HG03571 (cell line): ENCODE data around the gene ANKRD17.
"Not testable (repeated sequence)": the region's sequence is repeated elsewhere in the genome, so short reads cannot be mapped to it uniquely, and the experiment has no call there.

Experiments
- ATAC-seq: cut with Tn5 transposase; IDR thresholded peaks from one replicate; pipeline ENCODE4 v1.9.1; 2021; ENCODE audit not compliant: unreplicated experiment

The ANKRD17 gene

DNA sequence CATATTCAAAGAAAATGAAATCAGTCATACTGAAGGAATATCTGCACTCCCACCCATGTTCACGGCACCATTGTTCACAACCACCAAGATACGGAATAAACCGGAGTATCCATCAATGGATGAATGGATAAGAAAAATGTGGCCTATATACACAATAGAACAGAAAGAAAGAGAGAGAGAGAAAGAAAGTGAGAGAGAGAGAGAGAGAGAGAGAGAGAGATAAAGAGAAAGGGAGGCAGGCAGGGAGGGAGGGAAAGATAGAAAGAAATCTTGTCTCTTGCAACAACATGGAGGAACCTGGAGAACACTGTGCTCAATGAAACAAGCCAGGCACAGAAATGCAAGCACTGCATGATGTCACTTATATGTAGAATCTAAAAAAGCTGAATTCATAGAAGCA lies 52.4 kb downstream of the ANKRD17 start:
- ATAC-seq = no peak

DNA sequence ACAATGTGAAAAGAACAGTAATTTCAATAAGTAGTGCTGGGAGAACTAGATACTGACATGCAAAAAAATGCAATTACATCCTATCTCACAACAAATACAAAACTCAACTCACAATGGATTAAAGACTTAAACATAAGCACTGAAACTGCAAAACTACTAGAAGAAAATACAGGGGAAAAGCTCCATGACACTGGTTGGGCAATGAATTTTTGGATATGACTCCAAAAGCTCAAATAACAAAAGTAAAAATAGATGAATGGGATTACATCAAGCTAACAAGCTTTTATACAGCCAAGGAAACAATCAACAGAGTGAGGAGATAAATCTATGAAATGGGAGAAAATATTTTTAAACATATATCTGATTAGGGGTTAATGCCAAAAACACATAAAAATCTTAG lies 53.1 kb downstream of the ANKRD17 start:
- ATAC-seq = no peak

GRCh38 chr4:73203976-73204375 lies 54.6 kb downstream of the ANKRD17 start:
- not testable (repeated sequence) for ATAC-seq

- ATAC-seq = no peak
Measured at GRCh38 chr4:73197220-73197619, 61.4 kb downstream of the ANKRD17 start.

DNA sequence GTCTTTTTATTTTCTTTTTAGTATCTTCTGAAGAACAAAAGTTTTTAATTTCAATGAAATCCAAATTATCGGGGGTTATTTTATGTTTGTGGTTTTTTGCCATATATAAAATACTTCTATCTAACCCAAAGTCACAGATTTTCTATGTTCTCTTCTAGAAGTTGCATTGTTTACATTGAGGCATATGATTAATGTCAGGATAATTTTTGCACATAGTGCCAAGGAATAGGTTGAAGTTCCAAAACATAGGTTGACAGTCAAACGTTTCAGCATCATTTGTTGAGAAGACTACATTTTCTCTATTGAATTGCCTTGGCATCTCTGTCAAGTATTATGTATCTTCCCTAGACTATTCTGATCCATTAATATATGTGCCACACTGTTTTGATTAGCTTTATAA lies 64.5 kb downstream of the ANKRD17 start:
- ATAC-seq = no peak

DNA sequence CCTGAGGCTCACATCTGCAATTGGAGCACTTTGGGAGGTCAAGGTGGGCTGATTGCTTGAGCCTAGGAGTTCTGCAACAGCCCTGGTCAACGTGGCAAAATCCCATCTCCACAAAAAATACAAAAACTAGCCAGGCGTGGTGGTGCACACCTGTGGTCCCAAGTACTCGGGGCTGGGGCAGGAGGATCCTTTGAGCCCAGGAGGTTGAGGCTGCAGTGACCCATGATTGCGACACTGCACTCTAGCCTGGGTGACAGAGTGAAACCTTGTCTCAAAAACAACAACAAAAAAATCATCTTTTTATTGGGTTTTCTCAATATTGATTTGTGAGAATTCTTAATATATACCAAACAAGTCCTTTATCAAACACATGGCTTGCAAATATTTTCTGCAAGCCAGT lies 64.9 kb downstream of the ANKRD17 start:
- ATAC-seq = no peak

- peak; percentile 57 for ATAC-seq
Measured at GRCh38 chr4:73193155-73193554, 65.4 kb downstream of the ANKRD17 start.

- ATAC-seq = no peak
Measured at GRCh38 chr4:73189274-73189810, 69.3 kb downstream of the ANKRD17 start.

GRCh38 chr4:73187325-73187724 lies 71.3 kb downstream of the ANKRD17 start:
- peak; percentile 69 for ATAC-seq

DNA sequence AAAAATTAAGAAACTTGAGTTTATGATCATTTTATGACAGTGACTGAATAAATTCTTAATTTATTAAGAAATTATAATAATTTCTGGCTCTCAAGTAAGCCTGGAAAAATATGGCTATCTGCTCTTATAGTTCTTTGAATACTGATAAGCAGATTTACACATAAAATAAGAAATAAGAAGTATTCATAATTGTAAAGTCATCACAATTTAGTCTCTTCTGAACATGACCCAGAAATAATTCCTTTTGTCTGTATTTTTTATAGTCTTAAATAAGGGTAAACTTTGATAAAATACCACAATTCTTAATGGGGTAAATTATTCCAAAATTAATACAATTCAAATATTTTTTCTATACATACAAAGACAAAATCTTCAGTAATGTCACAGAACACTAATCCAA lies 72.7 kb downstream of the ANKRD17 start:
- no peak for ATAC-seq

GRCh38 chr4:73181231-73181630 lies 77.4 kb downstream of the ANKRD17 start:
- no peak for ATAC-seq

- ATAC-seq = no peak
Measured at GRCh38 chr4:73178389-73178788, 80.2 kb downstream of the ANKRD17 start.

- ATAC-seq = no peak
Measured at GRCh38 chr4:73172161-73172560, 86.4 kb downstream of the ANKRD17 start.

DNA sequence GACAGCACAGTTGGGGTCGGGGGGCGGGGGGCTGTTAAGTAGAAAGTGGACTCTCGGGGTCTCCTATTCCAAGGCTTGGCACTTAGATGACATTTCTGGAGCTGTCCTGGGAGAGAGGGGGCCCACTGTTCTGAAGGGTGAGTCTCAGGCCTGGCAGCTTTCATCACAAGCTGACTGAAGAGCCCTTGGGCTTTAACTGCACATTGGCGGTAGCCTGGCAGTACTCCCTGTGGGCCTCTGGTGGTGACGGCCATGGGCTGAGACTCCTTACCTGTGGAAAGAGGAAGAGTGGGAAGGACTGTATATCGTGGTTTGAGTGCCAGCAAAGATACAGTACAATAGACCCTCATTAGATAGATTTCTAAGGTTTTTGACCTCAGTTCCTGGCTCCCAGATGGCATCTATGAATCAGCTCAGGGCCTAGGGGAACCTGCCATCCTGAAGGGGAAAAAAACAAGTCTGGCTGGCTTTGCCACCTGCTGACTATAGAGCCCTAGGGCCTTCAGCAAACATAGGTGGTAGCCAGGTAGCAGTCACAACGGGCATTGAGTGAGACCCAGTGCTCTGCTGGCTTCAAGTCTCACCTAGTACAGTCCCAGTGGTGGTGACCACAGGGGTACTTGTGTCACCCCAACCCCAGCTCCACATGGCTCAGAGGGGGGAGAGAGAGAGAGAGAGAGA lies 87.9 kb downstream of the ANKRD17 start:
- no peak for ATAC-seq

GRCh38 chr4:73166212-73166611 lies 92.4 kb downstream of the ANKRD17 start:
- no peak for ATAC-seq

GRCh38 chr4:73161527-73162185 lies 96.9 kb downstream of the ANKRD17 start:
- ATAC-seq = no peak

DNA sequence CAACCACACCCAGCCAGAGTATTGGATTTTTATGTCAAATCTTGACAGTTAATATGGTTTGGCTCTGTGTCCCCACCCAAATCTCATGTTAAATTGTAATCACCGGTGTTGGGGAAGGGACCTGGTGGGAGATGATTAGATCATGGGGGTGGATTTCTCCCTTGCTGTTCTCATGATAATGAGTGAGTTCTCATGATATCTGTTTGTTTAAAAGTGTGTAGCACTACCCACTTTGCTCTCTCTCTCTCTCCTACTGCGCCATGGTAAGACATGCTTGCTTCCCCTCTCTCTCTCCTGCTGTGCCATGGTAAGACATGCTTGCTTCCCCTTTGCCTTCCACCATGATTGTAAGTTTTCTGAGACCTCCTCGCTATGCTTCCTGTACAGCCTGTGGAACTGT lies 102.2 kb downstream of the ANKRD17 start:
- ATAC-seq = no peak

DNA sequence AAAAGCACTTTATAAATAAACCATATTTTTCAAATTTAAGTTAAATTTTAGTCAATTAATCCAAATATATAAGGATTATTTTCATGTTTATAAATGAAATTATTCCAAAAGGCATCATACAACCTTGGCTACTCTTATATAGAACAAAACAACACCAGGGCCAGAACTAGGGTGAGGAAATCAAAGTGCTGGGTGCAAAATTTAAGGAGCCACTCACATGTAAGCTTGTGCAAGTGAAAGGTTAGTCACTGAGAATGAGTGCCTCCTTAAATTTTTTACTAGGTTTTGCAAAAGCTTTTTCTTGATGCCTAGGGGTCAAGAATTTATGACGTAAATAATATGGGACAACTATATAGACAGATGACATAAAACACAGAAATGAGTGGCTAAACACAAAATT lies 105.7 kb downstream of the ANKRD17 start:
- ATAC-seq = no peak

DNA sequence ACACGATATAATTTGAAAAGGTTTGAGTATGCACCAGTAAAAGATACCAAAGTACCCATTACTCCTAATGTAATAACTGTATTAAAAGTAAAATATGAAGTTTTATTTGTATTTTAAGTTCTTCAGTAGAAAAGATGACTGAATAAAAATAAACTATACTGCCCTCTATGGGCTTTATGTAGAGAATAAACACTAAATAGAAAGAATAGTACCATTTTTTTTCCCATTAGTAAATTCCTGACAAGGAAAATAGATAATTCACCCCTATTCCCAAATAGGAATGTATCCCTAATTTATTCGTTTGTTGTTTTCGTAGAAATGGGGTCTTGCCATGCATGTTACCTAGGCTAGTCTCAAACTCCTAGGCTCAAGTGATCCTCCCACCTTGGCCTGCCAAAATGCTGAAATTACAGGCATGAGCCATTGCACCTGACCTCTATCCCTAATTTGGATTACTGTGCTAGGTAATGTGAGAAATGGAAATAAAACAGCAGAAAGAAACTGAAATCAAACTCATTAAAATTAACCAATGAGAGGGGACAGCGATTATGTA lies 115.5 kb downstream of the ANKRD17 start:
- ATAC-seq = no peak

GRCh38 chr4:73139991-73140390 lies 118.6 kb downstream of the ANKRD17 start:
- ATAC-seq = no peak

GRCh38 chr4:73139245-73139644 lies 119.4 kb downstream of the ANKRD17 start:
- no peak for ATAC-seq

GRCh38 chr4:73137121-73137520 lies 121.5 kb downstream of the ANKRD17 start:
- no peak for ATAC-seq
